Measurements from ENCODE around the gene SNAPC4. TPM values are rescaled to one million over a fixed set of nuclear protein-coding genes. Genes with fewer than 3 reads are reported as not detected.

Gene SNAPC4
- total RNA-seq, 4 donors from 2014 or later, result 6.0 to 14.5 (median 10.1) TPM

DNA sequence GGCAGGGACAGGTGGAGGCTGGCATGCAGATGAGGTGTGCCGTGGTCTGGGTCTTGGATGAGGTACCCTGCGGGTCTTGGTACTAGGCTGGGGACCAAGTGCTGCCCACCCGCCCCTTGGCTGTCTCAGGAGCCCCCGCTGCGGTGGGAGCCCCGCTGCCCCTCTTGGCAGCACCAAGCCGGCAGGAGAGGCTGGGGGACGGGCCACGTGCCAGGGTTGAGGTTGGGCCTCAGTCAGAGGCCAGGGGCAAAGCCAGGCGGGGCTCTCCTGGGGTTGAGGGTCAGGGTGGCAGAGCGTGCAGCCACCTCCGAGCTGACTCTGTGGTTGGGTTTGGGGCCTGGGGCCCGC lies 28.5 kb downstream of the SNAPC4 start:
- intact Hi-C loops (cut with DNase I; ENCODE audit: low total_unique reads), result no loop called here
- 84% methylated on average over 9 of the region's 13 CpGs; no CpG with 5 or more reads in 1 of the 2 donors for WGBS, 2 donors (ENCODE audit: low coverage in 1 of 2)
- Histone ChIP-seq H3K4me1 (peaks cover 0 to 12% (median 6%) of the 10 kb centered on the region in 4 donors), H3K27me3 (no peaks in the 10 kb centered on the region), H3K4me3 (no peak overlapping the region), H3K36me3 (no peaks in the 10 kb centered on the region), H3K27ac (no peak overlapping the region), H3K9me3 (no peaks in the 10 kb centered on the region)
- TF ChIP-seq, protein P1, sequence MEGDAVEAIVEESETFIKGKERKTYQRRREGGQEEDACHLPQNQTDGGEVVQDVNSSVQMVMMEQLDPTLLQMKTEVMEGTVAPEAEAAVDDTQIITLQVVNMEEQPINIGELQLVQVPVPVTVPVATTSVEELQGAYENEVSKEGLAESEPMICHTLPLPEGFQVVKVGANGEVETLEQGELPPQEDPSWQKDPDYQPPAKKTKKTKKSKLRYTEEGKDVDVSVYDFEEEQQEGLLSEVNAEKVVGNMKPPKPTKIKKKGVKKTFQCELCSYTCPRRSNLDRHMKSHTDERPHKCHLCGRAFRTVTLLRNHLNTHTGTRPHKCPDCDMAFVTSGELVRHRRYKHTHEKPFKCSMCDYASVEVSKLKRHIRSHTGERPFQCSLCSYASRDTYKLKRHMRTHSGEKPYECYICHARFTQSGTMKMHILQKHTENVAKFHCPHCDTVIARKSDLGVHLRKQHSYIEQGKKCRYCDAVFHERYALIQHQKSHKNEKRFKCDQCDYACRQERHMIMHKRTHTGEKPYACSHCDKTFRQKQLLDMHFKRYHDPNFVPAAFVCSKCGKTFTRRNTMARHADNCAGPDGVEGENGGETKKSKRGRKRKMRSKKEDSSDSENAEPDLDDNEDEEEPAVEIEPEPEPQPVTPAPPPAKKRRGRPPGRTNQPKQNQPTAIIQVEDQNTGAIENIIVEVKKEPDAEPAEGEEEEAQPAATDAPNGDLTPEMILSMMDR (IDR thresholded peaks at IDR 0.05), result no peak
- TF ChIP-seq POLR2A (IDR thresholded peaks at IDR 0.05), result no peak
- no peak for TF ChIP-seq POLR2AphosphoS5 (IDR thresholded peaks at IDR 0.05)
- TF ChIP-seq EP300 (IDR thresholded peaks at IDR 0.05; ENCODE audit: low read depth), result no peak
- no peak for DNase-seq
- in situ Hi-C loops (cut with MboI; ENCODE audit: low pct_ligation_motif_present in 1 of 4, low pct_unique_long_range_greater_than_20kb in 1 of 4, low sequenced_read_pairs in 3 of 4), result no loop called here

DNA sequence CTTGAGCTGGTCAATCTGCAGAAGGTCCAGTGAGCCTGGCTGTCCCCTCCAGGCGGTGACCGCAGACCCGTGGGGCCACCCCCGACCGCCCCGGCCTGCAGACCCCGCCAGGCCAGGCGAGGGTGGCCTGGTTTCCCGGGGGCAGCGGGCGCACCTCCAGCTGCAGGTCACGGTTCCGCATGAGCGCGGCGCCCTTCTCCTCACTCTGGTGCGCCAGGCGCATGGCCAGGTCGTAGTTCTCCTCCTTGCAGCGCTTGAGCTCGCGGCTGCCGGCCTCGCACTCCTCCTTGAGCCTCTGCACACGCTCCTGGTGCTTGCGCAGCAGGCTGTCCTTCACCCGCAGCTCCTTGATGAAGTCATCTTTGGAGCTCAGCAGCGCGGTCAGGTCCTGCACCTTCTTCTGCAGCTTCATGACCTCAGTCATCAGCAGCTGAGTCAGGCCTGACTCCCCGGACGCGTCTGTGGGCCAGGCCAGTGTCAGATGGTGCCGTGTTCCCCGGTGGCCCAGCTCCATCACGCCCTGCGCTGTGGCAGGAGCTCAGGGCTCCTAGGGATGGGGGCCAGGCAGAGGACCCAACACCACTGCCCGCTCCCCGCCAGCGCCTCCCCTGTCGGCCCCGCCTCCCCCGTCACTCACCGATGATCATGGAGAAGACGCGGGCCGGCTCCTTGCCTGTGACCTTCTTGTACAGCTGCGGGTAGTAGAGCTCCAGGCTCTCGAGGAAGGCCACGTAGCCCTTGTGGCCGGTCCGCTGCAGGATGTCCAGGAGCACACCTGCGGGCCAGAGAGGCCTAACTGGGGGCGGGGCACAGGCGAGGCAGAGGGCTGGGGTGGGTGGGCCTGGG lies 29.1 kb downstream of the SNAPC4 start:
- intact Hi-C loops (cut with DNase I; ENCODE audit: low total_unique reads), result no loop called here
- Histone ChIP-seq H3K27ac (no peak overlapping the region), H3K9me3 (no peaks in the 10 kb centered on the region), H3K4me1 (peaks cover 0 to 12% (median 6%) of the 10 kb centered on the region in 4 donors), H3K4me3 (no peak overlapping the region), H3K36me3 (no peaks in the 10 kb centered on the region), H3K27me3 (no peaks in the 10 kb centered on the region)
- DNase-seq, result no peak
- in situ Hi-C loops (cut with MboI; ENCODE audit: low pct_ligation_motif_present in 1 of 4, low pct_unique_long_range_greater_than_20kb in 1 of 4, low sequenced_read_pairs in 3 of 4), result no loop called here
- 94% methylated on average over 45 of the region's 54 CpGs; no CpG with 5 or more reads in 1 of the 2 donors for WGBS, 2 donors (ENCODE audit: low coverage in 1 of 2)
- TF ChIP-seq EP300 (IDR thresholded peaks at IDR 0.05; ENCODE audit: low read depth) (no peak), POLR2A (IDR thresholded peaks at IDR 0.05) (no peak), POLR2AphosphoS5 (IDR thresholded peaks at IDR 0.05) (no peak)
- TF ChIP-seq, protein P1 (IDR thresholded peaks at IDR 0.05), result no peak

DNA sequence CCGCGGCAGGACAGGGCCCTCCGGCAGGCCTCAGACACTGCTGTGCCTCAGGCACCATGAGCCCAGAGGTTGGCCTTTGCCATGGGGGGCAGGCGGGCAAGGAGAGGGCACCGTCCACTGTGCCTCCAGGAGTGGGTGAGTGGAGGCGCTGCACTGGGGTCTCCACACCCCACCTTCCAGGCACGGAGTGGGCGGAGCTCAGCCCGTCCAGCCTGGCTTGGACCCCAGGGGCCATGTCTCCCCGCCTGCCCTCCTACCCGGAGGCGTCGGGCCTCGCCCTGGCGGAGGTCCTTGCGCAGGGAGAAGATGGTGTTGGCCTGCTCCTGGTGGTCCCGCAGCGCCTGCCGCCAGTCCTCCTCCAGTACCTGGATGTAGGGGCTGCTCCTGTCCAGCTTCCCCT lies 29.9 kb downstream of the SNAPC4 start:
- TF ChIP-seq, protein P1 (IDR thresholded peaks at IDR 0.05), result no peak
- in situ Hi-C loops (cut with MboI; ENCODE audit: low pct_ligation_motif_present in 1 of 4, low pct_unique_long_range_greater_than_20kb in 1 of 4, low sequenced_read_pairs in 3 of 4) (no loop called here), intact Hi-C loops (cut with DNase I; ENCODE audit: low total_unique reads) (no loop called here)
- Histone ChIP-seq H3K4me1 (peaks cover 0 to 12% (median 6%) of the 10 kb centered on the region in 4 donors), H3K36me3 (no peaks in the 10 kb centered on the region), H3K9me3 (no peaks in the 10 kb centered on the region), H3K27me3 (no peaks in the 10 kb centered on the region), H3K27ac (no peak overlapping the region), H3K4me3 (no peak overlapping the region)
- no peak for DNase-seq
- 93% methylated on average over 19 of the region's 19 CpGs; no CpG with 5 or more reads in 1 of the 2 donors for WGBS, 2 donors (ENCODE audit: low coverage in 1 of 2)

DNA sequence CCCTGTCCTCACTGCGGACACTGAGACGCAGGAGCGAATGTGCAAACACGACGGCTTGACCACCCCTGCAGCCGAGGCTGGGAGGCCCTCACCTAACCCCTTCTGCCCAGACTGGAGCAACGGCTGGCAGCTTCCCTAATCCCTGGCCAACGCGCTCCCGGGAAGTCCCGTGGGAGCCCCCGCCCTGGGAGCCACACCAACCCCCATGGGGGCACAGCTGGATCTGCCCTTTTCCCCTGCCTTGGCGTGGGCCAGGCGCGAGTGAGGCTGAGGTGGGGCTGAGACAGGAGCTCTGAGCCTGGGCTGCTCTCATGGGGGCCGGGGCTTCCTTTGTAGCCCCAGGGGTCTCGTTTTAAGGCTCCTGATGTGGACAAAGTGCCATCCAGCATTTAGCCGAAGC lies 31.8 kb downstream of the SNAPC4 start:
- Histone ChIP-seq H3K4me1 (peaks cover 5 to 15% (median 11%) of the 10 kb centered on the region in 4 donors), H3K27me3 (no peaks in the 10 kb centered on the region), H3K36me3 (no peaks in the 10 kb centered on the region), H3K4me3 (no peak overlapping the region), H3K9me3 (no peaks in the 10 kb centered on the region), H3K27ac (no peak overlapping the region)
- in situ Hi-C loops (cut with MboI; ENCODE audit: low pct_ligation_motif_present in 1 of 4, low pct_unique_long_range_greater_than_20kb in 1 of 4, low sequenced_read_pairs in 3 of 4), result no loop called here
- WGBS, 2 donors (ENCODE audit: low coverage in 1 of 2), result 78% methylated on average over 13 of the region's 18 CpGs; no CpG with 5 or more reads in 1 of the 2 donors
- TF ChIP-seq POLR2A (IDR thresholded peaks at IDR 0.05), result no peak
- TF ChIP-seq, protein P1 (IDR thresholded peaks at IDR 0.05), result no peak
- no peak for TF ChIP-seq POLR2AphosphoS5 (IDR thresholded peaks at IDR 0.05)
- TF ChIP-seq EP300 (IDR thresholded peaks at IDR 0.05; ENCODE audit: low read depth), result no peak
- intact Hi-C loops (cut with DNase I; ENCODE audit: low total_unique reads), result no loop called here
- DNase-seq, result no peak

Data from transverse colon (tissue), 4 donors.